BE2C (cell line): Measurements from ENCODE around the gene FAM120A.
A peak's percentile ranks its signal among the peaks of the same experiment; 100 is the strongest.

Experiments used
- DNase-seq: peaks from one replicate; pipeline ENCODE4 v3.0.0-alpha.2; 2020
- H3K27me3 ChIP-seq: fragments of 250-450 bp; sonication (Bioruptor Pico); 2 replicates; pipeline ENCODE4 v1.5.1; 2020; ENCODE audit warnings: mild to moderate bottlenecking
- H3K36me3 ChIP-seq: fragments of 250-450 bp; sonication (Bioruptor Pico); 2 replicates; pipeline ENCODE4 v1.5.1; 2020; ENCODE audit warnings: mild to moderate bottlenecking
- H3K4me1 ChIP-seq: fragments of 250-450 bp; sonication (Bioruptor Pico); 2 replicates; pipeline ENCODE4 v1.5.1; 2020
- H3K4me3 ChIP-seq: 2 replicates; pipeline ENCODE4 v1.5.1; 2011; ENCODE audit warnings: low read depth, low read length
- H3K9me3 ChIP-seq: fragments of 250-450 bp; sonication (Bioruptor Pico); 2 replicates; pipeline ENCODE4 v1.5.1; 2020
- TF ChIP-seq, protein P1 (sequence below): IDR thresholded peaks from 2 replicates; pipeline ENCODE4 v1.5.1; 2012; ENCODE audit warnings: mild to moderate bottlenecking, low read depth, low read length

Gene FAM120A

DNA sequence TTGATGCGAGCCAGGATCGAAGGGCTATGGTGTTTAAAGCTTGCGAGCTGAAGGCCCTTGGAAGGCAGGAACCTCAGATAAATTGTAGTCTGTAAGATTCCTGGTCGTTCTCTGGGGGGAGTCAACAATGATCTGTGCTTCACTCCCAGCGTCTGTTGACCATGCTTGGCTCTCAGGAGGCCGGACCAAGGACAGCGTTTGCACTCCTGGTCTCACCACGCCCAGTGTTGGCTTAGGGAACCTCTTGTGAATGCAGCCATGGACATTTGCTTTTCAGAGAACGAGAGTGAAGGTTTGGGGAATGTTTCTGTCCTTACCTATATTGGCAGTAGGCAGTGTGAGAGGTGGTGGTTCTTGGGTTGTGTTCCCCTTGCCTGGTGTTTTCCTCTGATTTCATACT lies 62.1 kb downstream of the FAM120A start:
- Histone ChIP-seq H3K4me1 (no peaks in the 10 kb centered on the region), H3K4me3 (no peak overlapping the region), H3K36me3 (peaks cover 19% of the 10 kb centered on the region), H3K9me3 (no peaks in the 10 kb centered on the region), H3K27me3 (no peaks in the 10 kb centered on the region)
- TF ChIP-seq, protein P1, sequence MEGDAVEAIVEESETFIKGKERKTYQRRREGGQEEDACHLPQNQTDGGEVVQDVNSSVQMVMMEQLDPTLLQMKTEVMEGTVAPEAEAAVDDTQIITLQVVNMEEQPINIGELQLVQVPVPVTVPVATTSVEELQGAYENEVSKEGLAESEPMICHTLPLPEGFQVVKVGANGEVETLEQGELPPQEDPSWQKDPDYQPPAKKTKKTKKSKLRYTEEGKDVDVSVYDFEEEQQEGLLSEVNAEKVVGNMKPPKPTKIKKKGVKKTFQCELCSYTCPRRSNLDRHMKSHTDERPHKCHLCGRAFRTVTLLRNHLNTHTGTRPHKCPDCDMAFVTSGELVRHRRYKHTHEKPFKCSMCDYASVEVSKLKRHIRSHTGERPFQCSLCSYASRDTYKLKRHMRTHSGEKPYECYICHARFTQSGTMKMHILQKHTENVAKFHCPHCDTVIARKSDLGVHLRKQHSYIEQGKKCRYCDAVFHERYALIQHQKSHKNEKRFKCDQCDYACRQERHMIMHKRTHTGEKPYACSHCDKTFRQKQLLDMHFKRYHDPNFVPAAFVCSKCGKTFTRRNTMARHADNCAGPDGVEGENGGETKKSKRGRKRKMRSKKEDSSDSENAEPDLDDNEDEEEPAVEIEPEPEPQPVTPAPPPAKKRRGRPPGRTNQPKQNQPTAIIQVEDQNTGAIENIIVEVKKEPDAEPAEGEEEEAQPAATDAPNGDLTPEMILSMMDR = no peak
- DNase-seq = no peak

DNA sequence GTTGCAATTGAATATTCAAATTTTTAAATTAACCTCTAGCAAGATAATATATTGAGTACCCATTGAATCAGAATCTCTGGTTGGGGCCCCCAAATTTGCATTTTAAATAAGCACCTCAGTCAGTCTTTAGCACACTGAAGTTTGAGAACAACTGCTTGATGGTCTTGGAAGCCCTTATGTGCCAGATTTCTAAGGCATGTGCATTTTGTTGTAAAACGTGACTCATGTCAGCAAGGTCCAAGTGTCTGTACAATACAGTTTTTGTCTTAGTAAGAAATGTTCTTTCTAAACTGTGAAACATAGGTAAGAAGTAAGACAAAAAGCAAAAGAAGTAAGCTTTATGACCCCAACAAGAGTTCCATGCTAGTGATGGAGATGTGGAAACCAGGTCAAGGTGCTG lies 65.8 kb downstream of the FAM120A start:
- H3K4me1 ChIP-seq = no peaks in the 10 kb centered on the region
- TF ChIP-seq, protein P1 = no peak
- no peaks in the 10 kb centered on the region for H3K27me3 ChIP-seq
- H3K36me3 ChIP-seq = peaks cover 40% of the 10 kb centered on the region
- no peak overlapping the region for H3K4me3 ChIP-seq
- H3K9me3 ChIP-seq = no peaks in the 10 kb centered on the region
- no peak for DNase-seq

DNA sequence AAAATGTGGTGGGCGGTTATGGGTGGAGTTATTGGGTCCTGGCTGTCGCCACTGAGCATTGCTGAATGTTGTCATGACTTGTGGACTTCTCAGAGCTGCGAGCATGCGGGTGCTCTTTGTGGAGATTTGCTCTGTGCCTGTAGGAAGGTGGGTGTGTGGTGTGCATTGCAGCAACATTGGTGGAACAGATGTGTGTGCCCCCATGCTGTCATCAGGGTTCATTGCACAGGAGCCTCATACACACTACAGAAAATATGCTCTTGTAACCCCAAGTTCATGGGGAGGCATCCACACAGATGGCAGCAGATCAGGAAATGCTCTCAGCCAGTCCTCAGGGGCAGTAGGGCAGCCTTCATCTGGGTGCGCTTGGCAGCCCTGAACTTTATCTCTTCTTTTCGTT lies 69.0 kb downstream of the FAM120A start:
- DNase-seq = no peak
- H3K27me3 ChIP-seq = no peaks in the 10 kb centered on the region
- H3K4me3 ChIP-seq = no peak overlapping the region
- H3K9me3 ChIP-seq = no peaks in the 10 kb centered on the region
- peaks cover 55% of the 10 kb centered on the region for H3K36me3 ChIP-seq
- no peaks in the 10 kb centered on the region for H3K4me1 ChIP-seq
- TF ChIP-seq, protein P1 = 0 out of 2 replicates have a peak, but pooled peaks have one; percentile 7

GRCh38 chr9:93522736-93523135 lies 71.3 kb downstream of the FAM120A start:
- peaks cover 62% of the 10 kb centered on the region for H3K36me3 ChIP-seq
- H3K9me3 ChIP-seq = no peaks in the 10 kb centered on the region
- H3K4me1 ChIP-seq = no peaks in the 10 kb centered on the region
- no peak for DNase-seq
- H3K27me3 ChIP-seq = no peaks in the 10 kb centered on the region
- TF ChIP-seq, protein P1 = no peak
- H3K4me3 ChIP-seq = no peak overlapping the region

DNA sequence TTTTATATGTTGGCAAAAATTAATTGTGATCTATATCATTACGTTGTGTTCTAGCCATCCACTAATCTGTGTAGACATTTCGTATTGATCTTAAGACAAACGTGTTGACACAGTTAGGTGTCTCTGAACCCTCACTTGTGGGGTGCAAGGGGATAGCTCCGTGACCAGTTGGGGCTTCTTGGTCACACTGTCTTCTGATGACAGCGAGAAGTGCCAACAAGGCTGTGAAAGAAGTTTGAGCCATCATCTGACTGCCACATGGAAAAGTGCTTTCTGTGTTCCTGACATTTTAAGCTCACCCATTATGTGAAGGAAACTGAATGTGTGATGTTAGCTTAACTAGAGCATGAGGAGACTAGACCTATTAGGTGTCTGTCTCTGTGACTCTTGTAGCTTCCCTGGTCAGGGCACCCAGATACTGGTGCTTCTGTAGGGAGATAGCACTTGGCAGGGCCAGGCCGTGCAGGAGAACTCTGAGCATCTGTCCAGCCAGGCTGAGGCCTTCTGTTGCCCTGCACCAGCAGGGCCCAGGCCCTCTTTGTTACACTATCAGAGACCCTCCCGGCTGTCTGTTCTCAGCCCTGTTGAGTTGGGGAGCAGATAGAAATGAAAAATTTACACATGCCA lies 72.1 kb downstream of the FAM120A start:
- Histone ChIP-seq H3K4me3 (no peak overlapping the region), H3K36me3 (peaks cover 68% of the 10 kb centered on the region), H3K9me3 (no peaks in the 10 kb centered on the region), H3K27me3 (no peaks in the 10 kb centered on the region), H3K4me1 (no peaks in the 10 kb centered on the region)
- TF ChIP-seq, protein P1 = no peak
- DNase-seq = no peak

DNA sequence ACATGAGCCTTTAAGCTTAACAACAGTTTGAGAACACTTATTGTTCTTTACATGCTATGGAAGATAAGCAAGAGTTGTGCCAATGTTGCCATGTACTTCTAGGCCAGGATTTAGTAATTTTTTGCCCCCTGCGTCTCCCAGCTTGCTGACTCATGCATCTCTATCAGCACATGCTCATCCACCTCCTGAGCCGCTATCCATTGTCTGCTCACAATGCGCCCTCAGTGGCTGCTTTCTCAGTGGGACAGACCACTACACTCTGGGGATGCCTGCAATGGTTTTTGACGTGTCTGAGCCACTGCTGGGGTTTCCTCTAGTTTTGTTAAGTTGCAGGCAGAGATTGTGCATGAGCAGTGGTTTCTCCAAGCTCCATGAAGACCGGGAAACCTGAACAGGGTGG lies 74.0 kb downstream of the FAM120A start:
- no peaks in the 10 kb centered on the region for H3K9me3 ChIP-seq
- TF ChIP-seq, protein P1 = no peak
- H3K4me3 ChIP-seq = no peak overlapping the region
- H3K36me3 ChIP-seq = peaks cover 68% of the 10 kb centered on the region
- no peaks in the 10 kb centered on the region for H3K4me1 ChIP-seq
- no peak for DNase-seq
- no peaks in the 10 kb centered on the region for H3K27me3 ChIP-seq
